ENCODE results near the gene SLC10A7.
"Not testable (repeated sequence)": the region's sequence is repeated elsewhere in the genome, so short reads cannot be mapped to it uniquely, and the experiment has no call there.

SLC10A7 gene

GRCh38 chr4:146436423-146437162, 85.1 kb downstream of the SLC10A7 start:
- no peak for DNase-seq

- DNase-seq: no peak
Measured at GRCh38 chr4:146435962-146436361, 85.8 kb downstream of the SLC10A7 start.

- no peak for DNase-seq
Measured at GRCh38 chr4:146432065-146432464, 89.7 kb downstream of the SLC10A7 start.

GRCh38 chr4:146428298-146428697, 93.4 kb downstream of the SLC10A7 start:
- DNase-seq: no peak

- no peak for DNase-seq
Measured at GRCh38 chr4:146417822-146418221, 103.9 kb downstream of the SLC10A7 start.

GRCh38 chr4:146415829-146416228, 105.9 kb downstream of the SLC10A7 start:
- no peak for DNase-seq

- no peak for DNase-seq
Measured at GRCh38 chr4:146407669-146408084, 114.1 kb downstream of the SLC10A7 start.

- DNase-seq: no peak
Measured at GRCh38 chr4:146407257-146407656, 114.5 kb downstream of the SLC10A7 start.

- DNase-seq: no peak
Measured at GRCh38 chr4:146401274-146401673, 120.5 kb downstream of the SLC10A7 start.

GRCh38 chr4:146398896-146399445, 122.8 kb downstream of the SLC10A7 start:
- no peak for DNase-seq

- no peak for DNase-seq
Measured at GRCh38 chr4:146398404-146398803, 123.3 kb downstream of the SLC10A7 start.

- DNase-seq: no peak
Measured at GRCh38 chr4:146389561-146389960, 132.2 kb downstream of the SLC10A7 start.

- DNase-seq: no peak
Measured at GRCh38 chr4:146382194-146382593, 139.5 kb downstream of the SLC10A7 start.

- DNase-seq: no peak
Measured at GRCh38 chr4:146381263-146381872, 140.4 kb downstream of the SLC10A7 start.

GRCh38 chr4:146379744-146380143, 142.0 kb downstream of the SLC10A7 start:
- DNase-seq: no peak

GRCh38 chr4:146371812-146372211, 149.9 kb downstream of the SLC10A7 start:
- DNase-seq: no peak

- no peak for DNase-seq
Measured at GRCh38 chr4:146370841-146371240, 150.9 kb downstream of the SLC10A7 start.

GRCh38 chr4:146369446-146369845, 152.3 kb downstream of the SLC10A7 start:
- no peak for DNase-seq

- DNase-seq: no peak
Measured at GRCh38 chr4:146368209-146368608, 153.5 kb downstream of the SLC10A7 start.

GRCh38 chr4:146367347-146367746, 154.4 kb downstream of the SLC10A7 start:
- DNase-seq: no peak

GRCh38 chr4:146359771-146360170, 162.0 kb downstream of the SLC10A7 start:
- no peak for DNase-seq

- not testable (repeated sequence) for DNase-seq
Measured at GRCh38 chr4:146350114-146350513, 171.6 kb downstream of the SLC10A7 start.

GRCh38 chr4:146349306-146349705, 172.4 kb downstream of the SLC10A7 start:
- DNase-seq: no peak

GRCh38 chr4:146347822-146348221, 173.9 kb downstream of the SLC10A7 start:
- DNase-seq: no peak

Data from SHP77 (cell line).